Astrocyte of the cerebellum (primary cell): ENCODE results near the gene TMEM231.
"Not testable (repeated sequence)": the region's sequence is repeated elsewhere in the genome, so short reads cannot be mapped to it uniquely, and the experiment has no call there.

Experiments
- DNase-seq: peaks from one replicate; pipeline ENCODE4 v3.0.0-alpha.2; 2011; ENCODE audit warnings: low read depth
- H3K4me3 ChIP-seq: 2 replicates; pipeline ENCODE4 v1.5.1; 2011; ENCODE audit warnings: mild to moderate bottlenecking, low read depth, low read length, moderate library complexity
- CTCF ChIP-seq: IDR thresholded peaks from 2 replicates; pipeline ENCODE4 v1.5.1; 2012; ENCODE audit warnings: low read length, low read depth, moderate library complexity, mild to moderate bottlenecking; ENCODE audit errors: missing control alignments
- in situ Hi-C: cut with HindIII; loops from 2 replicates; pipeline ENCODE4 v1.10.0; 2017; ENCODE audit warnings: low sequenced_read_pairs

Gene TMEM231

GRCh38 chr16:75541236-75541635, 14.8 kb downstream of the TMEM231 start:
- no peak for TF ChIP-seq CTCF
- in situ Hi-C loops: no loop called here
- no peak overlapping the region for H3K4me3 ChIP-seq
- DNase-seq: no peak

- in situ Hi-C loops, H3K4me3 ChIP-seq, DNase-seq: not testable (repeated sequence)
Observed at GRCh38 chr16:75538882-75539565, 17.0 kb downstream of the TMEM231 start.

- in situ Hi-C loops: no loop called here
- H3K4me3 ChIP-seq: no peak overlapping the region
- no peak for TF ChIP-seq CTCF
- DNase-seq: no peak
Observed at GRCh38 chr16:75537776-75538175, 18.3 kb downstream of the TMEM231 start.

DNA sequence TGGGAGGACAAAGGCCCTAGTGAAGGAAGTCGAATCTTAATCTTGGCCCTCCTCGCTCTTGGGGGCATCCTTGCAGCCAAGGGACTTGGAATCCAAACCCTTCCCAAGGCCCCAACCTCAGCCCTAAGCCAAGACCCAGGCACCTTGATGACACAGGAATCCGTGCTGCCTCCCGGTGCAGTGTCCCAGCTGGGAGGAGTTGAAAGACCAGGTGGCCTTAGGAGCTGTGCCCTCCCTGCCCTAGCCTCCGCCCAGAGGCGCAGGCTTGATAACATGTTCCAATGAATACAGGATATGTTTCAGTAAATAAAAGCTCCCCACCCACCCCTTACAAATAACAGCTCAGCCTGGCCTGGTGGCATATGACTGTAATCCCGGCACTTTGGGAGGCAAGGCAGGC, 20.2 kb downstream of the TMEM231 start, which contains the start of gene CHST5:
TSS of gene CHST5 (minus strand) at position 208 of the 400 bp plus-strand sequence. CDS start 5,724 bp downstream, outside the sequence.
- in situ Hi-C loops: no loop called here
- TF ChIP-seq CTCF: no peak
- DNase-seq: no peak
- H3K4me3 ChIP-seq: no peak within 1 kb of the TSS

DNA sequence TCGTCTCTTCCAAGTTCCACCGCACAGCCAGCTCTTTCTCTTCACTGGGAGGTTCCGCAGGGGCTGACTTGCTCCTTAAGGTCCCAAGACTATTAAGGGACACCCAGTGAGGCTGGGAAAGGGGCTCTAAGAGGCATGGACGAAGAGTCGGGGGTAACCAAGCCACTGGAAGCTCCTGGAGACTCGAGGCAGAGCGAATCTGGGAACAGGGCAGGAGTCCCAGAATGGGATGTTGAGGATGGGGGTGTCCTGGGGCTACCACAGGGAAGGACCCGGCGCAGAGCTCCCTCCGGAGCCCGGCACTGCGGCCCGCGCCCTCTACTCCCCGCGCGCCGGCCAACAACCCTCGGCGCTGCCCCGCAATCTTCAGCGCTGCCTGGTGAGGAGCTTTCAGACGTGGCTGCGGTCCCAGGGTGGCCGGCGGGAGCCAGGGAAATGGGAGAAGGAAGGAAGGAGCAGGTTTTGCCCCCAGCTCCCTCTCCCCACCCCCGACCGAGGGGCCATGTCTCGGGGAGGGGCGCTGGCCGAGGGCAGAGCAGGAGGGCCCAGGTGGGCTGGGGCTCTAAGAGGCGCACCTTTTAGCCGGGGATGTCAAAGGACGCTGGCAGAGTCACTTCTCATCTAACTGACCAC, 20.7 kb downstream of the TMEM231 start:
- no peak for TF ChIP-seq CTCF
- in situ Hi-C loops: no loop called here
- no peak overlapping the region for H3K4me3 ChIP-seq
- DNase-seq: no peak

DNA sequence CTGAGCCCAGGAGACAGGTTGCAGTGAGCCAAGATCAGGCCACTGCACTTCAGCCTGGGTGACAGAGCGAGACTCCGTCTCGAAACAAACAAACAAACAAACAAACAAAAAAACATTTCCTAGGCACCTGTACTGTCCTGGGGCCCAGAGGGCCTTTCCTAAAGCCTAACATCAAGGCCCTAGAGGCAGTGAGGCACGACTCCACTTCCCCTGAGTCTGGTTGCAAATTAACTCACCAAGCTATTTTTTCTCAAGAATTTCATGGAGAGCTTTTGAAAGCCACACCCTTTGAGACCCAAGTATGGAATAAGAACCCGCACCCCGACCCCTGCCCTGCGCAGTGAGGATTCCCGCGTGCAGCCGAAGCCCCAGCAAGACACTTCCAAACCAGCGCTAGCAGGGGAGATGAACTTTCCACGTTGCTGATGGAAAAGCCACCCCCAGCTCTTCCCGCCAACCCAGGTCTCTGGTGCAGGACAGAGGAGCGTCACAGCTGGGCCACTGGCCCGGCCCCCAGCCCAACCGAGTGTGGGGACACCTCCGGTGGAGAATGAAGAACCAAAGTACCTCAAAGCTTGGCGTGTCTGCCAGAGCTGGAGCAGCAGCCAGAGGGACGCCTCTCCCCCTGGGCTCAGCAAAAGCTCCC, 21.4 kb downstream of the TMEM231 start:
- no peak for DNase-seq
- in situ Hi-C loops: no loop called here
- no peak overlapping the region for H3K4me3 ChIP-seq
- TF ChIP-seq CTCF: no peak

- TF ChIP-seq CTCF: no peak
- H3K4me3 ChIP-seq: no peak overlapping the region
- no peak for DNase-seq
- in situ Hi-C loops: no loop called here
Observed at GRCh38 chr16:75532791-75533190, 23.3 kb downstream of the TMEM231 start.
